Aorta (tissue), 5 donors: ENCODE data around the gene CD84. TPM values are rescaled to one million over a fixed set of nuclear protein-coding genes. Genes with fewer than 3 reads are reported as not detected.
"Not testable (repeated sequence)": the region's sequence is repeated elsewhere in the genome, so short reads cannot be mapped to it uniquely, and the experiment has no call there.

Experiments
- ATAC-seq: fragments of 200-7000 bp; cut with Tn5 transposase; one replicate; pipeline ENCODE4 v1.9.1; 2022; ENCODE audit warnings: moderate library complexity; ENCODE audit not compliant: low FRiP score
- DNase-seq, 2 donors: peaks; one replicate each; pipeline ENCODE4 v3.0.0-alpha.2; 2020
- H3K27ac ChIP-seq, 2 donors: one replicate each; pipeline ENCODE4 v1.5.1; 2013; ENCODE audit warnings: low read length in 2 of 2, mild to moderate bottlenecking in 2 of 2, moderate library complexity in 2 of 2, control low read depth in 1 of 2, inconsistent platforms in 1 of 2, low read depth in 1 of 2
- H3K27me3 ChIP-seq, 2 donors: one replicate each; pipeline ENCODE4 v1.6.1; 2013; ENCODE audit warnings: control low read depth in 1 of 2, low read length in 1 of 2, mild to moderate bottlenecking in 1 of 2, moderate library complexity in 1 of 2; ENCODE audit not compliant: insufficient read depth in 2 of 2, control insufficient read depth in 1 of 2
- H3K36me3 ChIP-seq, 2 donors: one replicate each; pipeline ENCODE4 v1.6.1; 2013; ENCODE audit warnings: control low read depth in 1 of 2, low read length in 1 of 2, mild to moderate bottlenecking in 1 of 2; ENCODE audit not compliant: insufficient read depth in 2 of 2, control insufficient read depth in 1 of 2
- H3K4me1 ChIP-seq, 2 donors: one replicate each; pipeline ENCODE4 v1.6.1; 2013; ENCODE audit warnings: low read length in 2 of 2, control low read depth in 1 of 2, mild to moderate bottlenecking in 1 of 2, moderate library complexity in 1 of 2; ENCODE audit not compliant: insufficient read depth in 2 of 2, control insufficient read depth in 1 of 2
- H3K4me3 ChIP-seq, 2 donors: one replicate each; pipeline ENCODE4 v1.5.1; 2013; ENCODE audit warnings: low read length in 2 of 2, control low read depth in 1 of 2, mild to moderate bottlenecking in 1 of 2
- H3K9me3 ChIP-seq: one replicate; pipeline ENCODE4 v1.6.1; 2013; ENCODE audit warnings: mild to moderate bottlenecking, low read length; ENCODE audit not compliant: control insufficient read depth
- WGBS, 2 donors: extraction: QIAGEN DNeasy Blood & Tissue Kit; methylation state at CpG; one replicate each; pipeline ENCODE4 v1.1.7; 2013; 5-methylcytosine and 5-hydroxymethylcytosine counted together
- intact Hi-C, 2 donors: fragments of 100-400 bp; cut with DNase I; formaldehyde crosslinking; loops; one replicate each; pipeline versions ENCODE4 v1.14.2 to v1.15.0; 2022
- polyA plus RNA-seq, 2 donors: library from polyadenylated mRNA; stranded (reverse); fragments of 200-250 nt; gene quantifications; one replicate each; pipeline ENCODE4 v1.2.3, GENCODE V29; 2013
- total RNA-seq, 2 donors: library from RNA; stranded (reverse); fragmentation: NEBNext Ultra II Directional; extraction: Animal tissue kit (Norgen Biotek cat#: 25700); gene quantifications; one replicate each; pipeline ENCODE4 v1.2.1, GENCODE V29; 2021
- donor health status: healthy with polysubstance abuse.
- donor health status: Bipolar disorder and iron deficiency.
- donor health status: DM: no; HTN: no; CAD: no.
- donor health status: DM: no; HTN: no; CAD: no.
- donor health status: DM: yes; HTN: yes; CAD: no.

The CD84 gene
- total and polyA plus RNA-seq, 4 donors: 0.41 to 22.9 (median 7.5) TPM

GRCh38 chr1:160498301-160499065, 80.8 kb downstream of the CD84 start:
- H3K9me3 ChIP-seq, H3K36me3 ChIP-seq, H3K27me3 ChIP-seq, intact Hi-C loops, H3K4me1 ChIP-seq, H3K4me3 ChIP-seq, H3K27ac ChIP-seq, DNase-seq, ATAC-seq: not testable (repeated sequence)
- 76 to 78% methylated on average over 3 of the region's 3 CpGs for WGBS, 2 donors

- Histone ChIP-seq H3K27ac (no peak overlapping the region), H3K9me3 (no peaks in the 10 kb centered on the region), H3K36me3 (no peaks in the 10 kb centered on the region), H3K4me1 (no peaks in the 10 kb centered on the region), H3K27me3 (no peaks in the 10 kb centered on the region), H3K4me3 (no peak overlapping the region)
- intact Hi-C loops: no loop called here
- 77 to 79% methylated on average over 4 of the region's 4 CpGs for WGBS, 2 donors
- DNase-seq (no peak), ATAC-seq (no peak)
Observed at GRCh38 chr1:160496334-160496733, 83.0 kb downstream of the CD84 start.

DNA sequence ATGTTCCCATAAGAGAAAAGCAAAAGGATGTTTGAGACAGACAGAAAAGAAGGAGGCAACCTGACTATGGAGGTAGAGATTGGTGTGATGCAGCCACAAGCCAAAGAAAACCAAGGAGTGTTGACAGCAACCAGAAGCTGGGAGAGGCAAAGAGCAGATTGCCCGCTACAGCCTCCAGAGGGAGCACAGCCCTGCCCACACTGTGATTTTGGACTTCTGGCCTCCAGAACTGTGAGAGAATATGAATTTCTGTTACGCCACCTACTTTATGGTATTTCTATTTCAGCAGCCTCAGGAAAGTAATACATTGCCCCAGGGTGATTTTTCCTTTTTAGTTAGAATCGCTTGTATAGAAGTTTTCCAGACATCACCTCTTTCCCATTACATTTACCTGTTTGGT, 84.7 kb downstream of the CD84 start:
- Histone ChIP-seq H3K4me3 (no peak overlapping the region), H3K27ac (no peak overlapping the region), H3K9me3 (no peaks in the 10 kb centered on the region), H3K4me1 (no peaks in the 10 kb centered on the region), H3K36me3 (no peaks in the 10 kb centered on the region), H3K27me3 (no peaks in the 10 kb centered on the region)
- ATAC-seq: no peak
- no peak for DNase-seq
- 71 to 74% methylated on average over 3 of the region's 3 CpGs for WGBS, 2 donors
- intact Hi-C loops: no loop called here

DNA sequence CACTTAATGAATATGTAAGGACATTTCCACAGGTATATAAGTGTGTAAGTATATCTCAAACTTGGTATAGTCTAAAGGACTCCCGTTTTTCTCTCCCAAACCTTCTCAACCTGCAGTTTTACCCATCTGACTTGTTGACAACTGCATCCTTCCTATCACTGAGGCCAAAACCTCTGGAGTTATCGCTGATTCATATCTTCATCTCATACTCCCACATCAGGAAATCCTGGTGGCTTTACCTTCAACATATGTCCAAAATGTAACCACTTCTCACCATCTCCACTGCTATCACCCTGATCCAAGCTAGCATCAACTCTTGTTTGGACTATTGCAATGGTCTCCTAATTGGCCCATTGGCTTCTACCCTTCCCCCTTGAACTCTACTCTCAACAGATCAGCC, 86.7 kb downstream of the CD84 start:
- Histone ChIP-seq H3K4me3 (no peak overlapping the region), H3K9me3 (no peaks in the 10 kb centered on the region), H3K36me3 (no peaks in the 10 kb centered on the region), H3K27me3 (peaks cover 0 to 2% of the 10 kb centered on the region in 2 donors), H3K4me1 (no peaks in the 10 kb centered on the region), H3K27ac (no peak overlapping the region)
- intact Hi-C loops: no loop called here
- DNase-seq: no peak
- no peak for ATAC-seq
- 74 to 75% methylated on average over 2 of the region's 2 CpGs for WGBS, 2 donors

DNA sequence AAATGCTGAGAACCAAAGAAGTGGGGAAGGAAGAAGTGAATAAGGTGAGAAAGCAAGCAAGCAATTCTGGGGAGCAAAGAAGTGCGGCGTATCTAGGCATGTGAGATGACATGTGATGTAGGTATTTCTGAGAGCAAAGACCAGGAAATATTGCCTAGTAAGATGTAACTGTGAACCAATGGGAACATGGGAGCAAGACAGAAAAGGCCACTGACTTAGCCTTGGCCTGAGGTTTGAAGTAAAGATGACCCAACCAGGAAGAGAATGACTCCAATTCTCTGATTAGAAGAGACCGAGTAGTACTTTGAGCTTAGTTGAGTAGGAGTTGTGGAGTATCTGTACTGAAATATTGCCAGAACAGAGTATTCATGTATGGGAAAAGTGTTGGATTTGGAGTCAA, 87.3 kb downstream of the CD84 start:
- H3K27me3 ChIP-seq: peaks cover 0 to 2% of the 10 kb centered on the region in 2 donors

More for the DNA sequence above, 87.3 kb downstream of the CD84 start:
- intact Hi-C loops: no loop called here
- Histone ChIP-seq H3K36me3 (no peaks in the 10 kb centered on the region), H3K4me1 (no peaks in the 10 kb centered on the region), H3K27ac (no peak overlapping the region), H3K9me3 (no peaks in the 10 kb centered on the region), H3K4me3 (no peak overlapping the region)
- WGBS, 2 donors: 90 to 92% methylated on average over 3 of the region's 3 CpGs
- ATAC-seq: no peak
- no peak for DNase-seq

Other genes with a start within 250 kb of the CD84 start
- gene COPA, start 236.2 kb downstream of the CD84 start, total RNA-seq: 100 to 1,000 TPM; 174 to 193 TPM
- 10 to 100 TPM; 44.5 to 91.6 TPM for gene COPA, start 236.2 kb downstream of the CD84 start, polyA plus RNA-seq
- gene NCSTN, start 236.1 kb downstream of the CD84 start, total RNA-seq: 10 to 100 TPM; 56.4 to 67.3 TPM
- 10 to 100 TPM; 17.0 to 49.7 TPM for gene NCSTN, start 236.1 kb downstream of the CD84 start, polyA plus RNA-seq
- under 1 TPM; 0.13 to 0.24 TPM for gene NHLH1, start 212.4 kb downstream of the CD84 start, total RNA-seq
- not detected for gene NHLH1, start 212.4 kb downstream of the CD84 start, polyA plus RNA-seq
- gene VANGL2, start 178.9 kb downstream of the CD84 start, total RNA-seq: 1 to 10 TPM; 1.3 to 4.4 TPM
- gene VANGL2, start 178.9 kb downstream of the CD84 start, polyA plus RNA-seq: under 1 TPM; 0.26 to 0.50 TPM
- 1 to 10 TPM; 1.2 to 1.5 TPM for gene SLAMF6, start 56.2 kb downstream of the CD84 start, total RNA-seq
- gene SLAMF6, start 56.2 kb downstream of the CD84 start, polyA plus RNA-seq: 1 to 10 TPM in 1 of 2 donors, not detected in 1; 1.5 TPM
- gene SLAMF1, start 67.5 kb upstream of the CD84 start, total RNA-seq: 1 to 10 TPM; 1.6 to 2.4 TPM
- not detected for gene SLAMF1, start 67.5 kb upstream of the CD84 start, polyA plus RNA-seq
- 1 to 10 TPM; 3.6 to 6.8 TPM for gene CD48, start 132.3 kb upstream of the CD84 start, total RNA-seq
- gene CD48, start 132.3 kb upstream of the CD84 start, polyA plus RNA-seq: 10 to 100 TPM in 1 of 2 donors, 1 to 10 TPM in 1; 1.7 to 11.3 TPM
- gene SLAMF7, start 159.8 kb upstream of the CD84 start, total RNA-seq: 1 to 10 TPM; 2.5 to 2.9 TPM
- 1 to 10 TPM in 1 of 2 donors, not detected in 1; 8.9 TPM for gene SLAMF7, start 159.8 kb upstream of the CD84 start, polyA plus RNA-seq
- 1 to 10 TPM in 1 of 2 donors, under 1 TPM in 1; 0.71 to 1.2 TPM for gene LY9, start 216.7 kb upstream of the CD84 start, total RNA-seq
- gene LY9, start 216.7 kb upstream of the CD84 start, polyA plus RNA-seq: 1 to 10 TPM in 1 of 2 donors, under 1 TPM in 1; 0.10 to 2.0 TPM